ENCODE data around the gene ASTN2.

ASTN2 gene

DNA sequence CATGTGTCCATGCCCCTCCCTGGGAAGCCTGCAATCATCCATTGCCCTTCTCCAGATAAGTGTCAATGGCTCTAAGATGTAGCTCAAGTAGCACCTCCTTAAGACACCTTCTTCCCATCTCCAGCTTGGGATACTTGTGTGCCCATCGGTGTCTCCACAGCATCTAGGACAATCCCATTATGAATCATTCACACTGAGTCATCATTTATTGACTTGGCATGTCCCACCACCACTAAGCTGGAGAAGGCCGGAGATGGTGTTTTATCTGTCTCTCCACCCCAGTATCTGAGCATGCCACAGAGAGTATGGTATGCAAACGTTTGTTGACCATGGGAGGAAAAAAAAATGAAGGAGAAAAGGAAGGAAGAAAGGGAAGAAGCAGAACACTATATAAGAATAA is 385.5 kb downstream of the ASTN2 start:
- no peak for DNase-seq (ENCODE audit: low read depth in 3 of 3, low spot score in 1 of 3)

DNA sequence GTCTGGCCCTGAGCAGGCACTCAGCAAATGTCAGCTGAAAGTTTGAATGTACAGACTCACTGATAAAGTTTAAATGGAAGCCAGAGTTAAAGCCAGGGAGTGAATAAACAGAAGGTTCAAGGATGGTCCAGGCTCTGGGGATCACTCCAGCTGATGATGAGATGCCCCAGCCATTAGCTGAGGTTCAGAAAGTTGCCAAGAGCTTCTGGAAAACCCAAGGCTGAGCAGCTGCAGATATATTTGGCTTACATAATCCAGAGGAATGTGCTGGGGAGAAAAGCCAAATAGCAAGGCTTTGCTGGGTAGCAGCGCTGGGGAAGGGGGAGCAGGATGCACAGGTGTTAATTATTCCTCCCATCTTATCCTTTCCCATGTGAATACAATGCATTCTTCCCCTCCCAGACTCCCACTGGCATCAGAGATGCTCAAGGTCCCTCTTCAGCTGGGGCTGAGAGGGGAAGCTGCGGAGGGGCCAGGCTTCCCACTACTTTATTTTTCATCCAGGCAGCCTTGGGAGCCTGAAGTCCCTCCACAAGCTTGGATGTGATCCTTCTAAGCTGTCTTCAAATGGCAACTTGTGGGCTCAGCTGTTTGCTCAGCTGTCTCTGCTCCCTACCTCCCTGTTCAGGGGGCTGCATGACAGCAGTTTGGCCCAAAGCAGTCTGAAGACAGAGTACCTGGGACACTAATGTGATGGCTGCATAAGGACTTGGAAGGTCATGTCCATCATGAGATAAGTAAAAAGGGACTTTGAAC is 386.6 kb downstream of the ASTN2 start:
- no peak for DNase-seq (ENCODE audit: low read depth in 3 of 3, low spot score in 1 of 3)

DNA sequence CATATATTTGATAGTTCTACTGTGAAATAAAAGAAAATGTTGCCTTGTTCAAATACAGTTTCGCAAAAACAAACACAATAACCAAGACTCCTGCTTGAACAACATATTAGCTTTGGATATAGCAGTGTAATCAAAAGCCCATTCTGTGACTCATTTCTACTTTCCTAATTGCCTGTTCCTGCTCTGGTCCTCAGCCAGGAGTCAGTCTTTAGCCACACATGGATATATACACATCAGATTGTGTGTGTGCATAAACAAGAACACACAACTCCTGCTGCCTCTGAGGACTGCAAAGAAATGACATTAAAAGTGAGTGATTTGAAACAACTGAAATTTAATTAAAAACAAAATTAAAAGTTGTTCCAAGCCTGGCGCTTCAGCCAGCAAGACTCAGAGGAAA is 393.0 kb downstream of the ASTN2 start:
- no peak for DNase-seq (ENCODE audit: low read depth in 3 of 3, low spot score in 1 of 3)

DNA sequence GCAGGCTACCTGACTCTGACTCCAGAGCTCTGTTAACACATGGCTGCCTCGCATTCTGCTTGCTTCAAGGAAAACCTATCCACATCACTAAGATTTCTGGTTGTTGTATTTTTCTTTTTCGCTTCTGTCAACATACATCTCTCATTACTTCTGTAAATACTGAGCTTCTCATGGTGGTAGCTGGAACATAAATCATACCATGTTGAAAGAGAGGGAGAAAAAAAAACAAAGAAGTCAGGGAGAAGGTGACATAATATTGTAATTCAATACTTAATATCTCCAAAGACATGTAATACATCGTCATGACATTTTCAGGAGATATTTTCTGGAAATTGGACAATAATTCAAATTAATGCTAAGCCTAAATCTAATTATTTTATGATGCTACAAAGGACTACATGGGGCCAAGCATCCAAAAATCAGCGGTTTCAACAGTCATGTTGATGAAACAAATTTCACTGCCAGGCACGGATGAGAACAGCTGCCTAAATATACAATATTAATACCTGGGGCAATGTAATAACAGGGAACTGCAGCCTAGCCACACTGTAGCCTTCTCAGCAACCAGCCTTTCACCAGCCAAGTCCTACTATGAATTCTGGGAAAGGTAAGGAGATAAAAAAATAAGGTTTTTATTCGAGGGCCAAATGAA is 395.8 kb downstream of the ASTN2 start:
- no peak for DNase-seq (ENCODE audit: low read depth in 3 of 3, low spot score in 1 of 3)

DNA sequence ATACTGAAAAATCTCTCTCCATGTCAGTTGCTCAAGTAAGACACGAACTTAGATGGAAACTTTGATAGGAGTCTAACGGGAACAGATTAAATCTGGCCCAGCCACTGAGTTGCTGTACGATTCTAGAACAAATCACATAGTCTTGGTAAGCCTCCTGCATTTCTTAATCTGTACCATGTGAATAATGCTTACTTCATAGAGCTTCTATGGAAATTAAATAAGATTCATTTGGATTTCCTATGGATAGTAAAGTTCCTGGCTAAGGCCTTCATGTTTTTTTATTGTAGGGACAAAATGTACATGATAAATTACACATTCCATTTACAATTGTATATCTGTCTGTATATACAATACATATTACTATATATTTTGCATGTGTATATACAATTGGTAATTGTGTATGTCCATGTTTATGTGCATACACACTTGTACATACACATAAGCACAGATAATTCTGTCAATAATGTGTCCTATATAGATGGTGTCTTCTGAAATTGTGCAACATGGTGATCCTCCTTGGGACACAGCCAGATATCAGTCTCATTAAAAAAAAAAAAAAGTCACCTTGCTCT is 397.4 kb downstream of the ASTN2 start:
- DNase-seq (ENCODE audit: low read depth in 3 of 3, low spot score in 1 of 3): no peak

DNA sequence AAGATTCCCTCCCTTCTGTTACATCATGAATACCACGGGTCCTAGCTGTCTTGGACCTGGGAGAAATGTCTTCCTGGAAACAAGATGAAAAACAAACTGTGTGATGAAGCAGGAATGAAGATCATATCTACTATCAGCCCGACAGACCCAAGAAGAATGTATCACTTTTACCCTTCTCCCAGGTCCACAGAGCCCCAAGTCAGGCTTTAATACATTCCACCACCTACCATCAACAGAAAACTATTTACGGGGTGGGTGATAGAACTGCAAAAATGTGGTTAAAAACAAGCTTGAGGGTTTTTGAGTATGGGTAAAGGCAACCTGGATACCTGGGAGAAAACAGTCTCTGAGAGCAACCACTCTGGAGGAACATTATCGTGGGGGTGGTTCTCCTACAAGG is 400.8 kb downstream of the ASTN2 start:
- no peak for DNase-seq (ENCODE audit: low read depth in 3 of 3, low spot score in 1 of 3)

DNA sequence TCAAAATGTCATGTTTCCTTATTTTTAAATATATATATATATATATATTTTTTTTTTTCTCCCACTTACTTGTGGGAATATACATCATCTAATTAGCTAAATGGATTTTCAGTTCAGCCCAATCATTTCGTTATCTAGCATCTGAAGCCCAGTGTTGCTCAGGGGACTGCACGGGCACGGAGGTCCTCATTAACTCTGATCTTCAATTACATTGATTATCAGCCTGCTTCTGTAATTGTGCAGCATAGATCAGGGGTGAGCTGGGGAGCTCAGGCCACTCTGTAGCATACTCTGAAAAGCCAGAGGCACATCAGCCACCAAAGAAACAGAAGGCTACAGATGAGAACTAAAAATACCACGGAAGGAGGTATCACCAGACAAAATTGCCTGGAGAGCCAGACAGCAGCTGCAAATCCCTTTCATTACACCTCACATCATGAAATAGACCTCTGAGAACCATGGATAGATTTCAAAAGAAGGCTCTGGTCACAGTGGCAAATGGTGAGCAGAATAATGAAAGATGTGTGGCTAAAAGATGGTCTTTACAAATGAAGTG is 401.3 kb downstream of the ASTN2 start:
- no peak for DNase-seq (ENCODE audit: low read depth in 3 of 3, low spot score in 1 of 3)

DNA sequence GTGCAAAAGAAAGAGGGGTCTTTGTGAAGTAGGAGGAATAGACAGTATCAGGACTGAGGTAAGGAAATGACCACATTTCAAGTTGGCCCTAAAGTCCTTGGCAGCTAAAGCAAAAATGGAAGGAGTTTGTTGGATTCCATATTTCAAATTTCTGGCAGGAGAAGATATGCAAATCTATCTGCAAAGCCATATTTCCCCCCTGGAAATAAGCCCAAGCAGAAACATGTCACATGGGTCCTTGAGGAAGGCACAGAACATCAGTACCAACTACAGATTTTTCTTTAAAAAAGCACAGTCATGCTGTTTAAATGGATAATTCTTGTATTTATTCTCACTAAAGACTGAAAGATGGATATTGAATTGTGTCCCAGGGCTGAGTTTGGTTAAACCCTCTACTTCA is 404.8 kb downstream of the ASTN2 start:
- DNase-seq (ENCODE audit: low read depth in 3 of 3, low spot score in 1 of 3): no peak

DNA sequence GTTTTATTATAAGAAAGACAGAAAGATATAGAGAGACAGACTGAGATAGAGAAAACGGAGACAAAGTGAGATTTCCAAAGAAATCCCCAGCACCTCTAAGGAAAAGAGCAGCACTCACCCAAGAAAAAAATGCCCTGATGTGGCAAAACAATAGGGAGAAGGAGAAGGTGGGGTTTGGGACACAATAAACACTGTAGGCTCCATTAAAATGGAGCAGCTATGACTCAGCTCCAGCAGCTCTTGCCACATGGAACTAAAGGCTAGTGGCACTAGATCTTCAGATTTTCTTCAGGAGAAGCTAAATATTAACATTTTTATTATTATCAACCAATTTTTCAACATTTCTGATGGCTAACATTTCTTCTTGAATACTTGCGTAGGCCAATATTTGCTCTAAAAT is 406.0 kb downstream of the ASTN2 start:
- DNase-seq (ENCODE audit: low read depth in 3 of 3, low spot score in 1 of 3): no peak

DNA sequence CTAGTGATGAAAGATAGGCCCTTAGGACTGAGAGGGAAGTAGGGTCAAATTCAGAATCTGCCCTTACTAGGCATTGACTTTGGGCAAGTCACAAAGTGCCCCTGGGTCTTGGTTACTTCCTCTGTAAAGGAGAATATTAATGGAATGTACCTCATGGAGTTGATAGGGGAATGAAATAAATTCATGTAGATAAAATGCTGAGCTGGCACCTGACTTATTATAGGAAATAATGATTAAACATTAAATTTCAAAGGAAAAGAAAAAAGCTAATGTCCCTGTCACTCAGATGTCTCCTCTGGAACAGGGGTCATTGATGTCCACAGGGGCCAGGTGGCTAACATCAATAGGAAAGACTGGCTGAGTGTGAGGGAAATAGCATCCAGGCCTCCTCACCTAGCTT is 406.4 kb downstream of the ASTN2 start:
- no peak for DNase-seq (ENCODE audit: low read depth in 3 of 3, low spot score in 1 of 3)

DNA sequence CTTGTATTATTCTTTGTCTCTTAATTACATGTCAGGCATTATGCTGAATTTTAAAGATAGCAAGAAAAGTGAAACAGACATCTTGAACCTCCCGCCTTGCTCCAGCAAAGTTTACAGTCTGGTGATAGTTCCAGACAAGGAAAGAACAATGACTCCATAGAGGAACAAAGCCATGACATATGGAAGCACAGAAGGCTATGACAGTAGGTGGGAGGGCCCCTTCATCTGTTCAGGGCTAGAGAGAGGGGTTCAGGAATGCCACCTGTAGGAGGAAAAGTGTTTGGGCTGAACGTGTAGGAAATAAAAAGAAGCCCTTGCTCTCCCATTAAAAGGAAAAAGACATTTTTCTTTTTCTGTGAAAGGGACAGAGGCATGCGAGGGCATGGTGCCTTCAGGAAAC is 412.2 kb downstream of the ASTN2 start:
- no peak for DNase-seq (ENCODE audit: low read depth in 3 of 3, low spot score in 1 of 3)

DNA sequence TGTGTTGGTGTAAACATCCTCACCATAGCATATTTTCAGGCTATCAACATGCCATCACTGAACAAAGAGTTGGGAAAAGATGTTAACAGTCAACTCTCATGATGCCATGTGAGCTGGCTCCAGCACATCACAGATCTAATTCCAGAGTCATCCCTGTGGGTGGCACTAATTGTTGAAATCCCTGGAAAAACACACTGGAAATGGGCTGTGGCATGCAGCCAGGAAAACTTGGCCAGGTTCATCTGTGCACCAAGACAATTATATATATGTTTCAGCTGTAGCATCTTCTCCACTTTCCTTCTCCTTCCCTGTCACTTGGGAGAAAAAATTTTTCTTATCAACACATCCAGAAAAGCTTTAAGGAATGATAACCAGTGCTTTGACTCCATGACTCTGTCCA is 414.0 kb downstream of the ASTN2 start:
- DNase-seq (ENCODE audit: low read depth in 3 of 3, low spot score in 1 of 3): no peak

DNA sequence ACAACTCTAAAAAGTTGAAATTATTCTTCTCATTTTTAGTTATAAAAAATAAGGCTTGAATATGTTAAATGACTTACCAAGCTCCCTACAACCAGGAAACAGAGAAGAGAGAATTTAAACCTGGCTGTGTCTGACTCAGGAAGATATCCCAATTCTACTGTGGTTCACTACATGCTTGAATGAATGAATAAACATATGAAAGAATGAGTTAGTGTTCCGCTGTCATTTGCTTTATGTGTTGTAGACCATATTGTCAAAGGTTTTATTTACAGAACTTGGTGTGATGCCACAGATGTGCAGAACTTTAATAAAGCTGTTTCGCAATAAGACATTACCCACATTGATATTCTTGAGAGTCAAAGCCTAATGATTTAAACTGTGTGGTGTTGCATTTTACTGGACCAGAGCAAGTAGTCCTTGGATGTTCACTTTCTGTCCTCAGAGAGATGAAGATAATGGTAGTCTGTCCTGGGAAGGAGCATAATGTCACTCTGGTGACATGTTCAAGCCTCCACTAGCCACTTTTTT is 414.6 kb downstream of the ASTN2 start:
- DNase-seq (ENCODE audit: low read depth in 3 of 3, low spot score in 1 of 3): no peak

DNA sequence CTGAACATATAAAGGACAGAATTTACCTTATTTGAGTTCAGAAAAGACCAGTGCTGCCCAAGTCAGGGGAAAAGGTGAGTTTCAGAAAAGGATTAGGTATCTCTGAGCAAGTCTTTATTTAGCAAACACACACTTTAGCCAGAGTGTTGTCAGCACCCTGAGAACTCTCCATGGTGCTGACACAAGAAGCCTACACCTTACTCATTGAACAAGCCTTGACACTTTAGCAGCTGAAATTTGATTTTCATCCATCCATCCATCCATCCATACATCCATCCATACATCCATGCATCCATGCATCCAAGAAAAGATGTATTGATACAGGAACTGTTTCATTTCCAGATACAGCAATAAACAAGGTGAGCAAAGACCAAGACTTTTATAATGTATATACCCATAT is 416.6 kb downstream of the ASTN2 start:
- no peak for DNase-seq (ENCODE audit: low read depth in 3 of 3, low spot score in 1 of 3)

DNA sequence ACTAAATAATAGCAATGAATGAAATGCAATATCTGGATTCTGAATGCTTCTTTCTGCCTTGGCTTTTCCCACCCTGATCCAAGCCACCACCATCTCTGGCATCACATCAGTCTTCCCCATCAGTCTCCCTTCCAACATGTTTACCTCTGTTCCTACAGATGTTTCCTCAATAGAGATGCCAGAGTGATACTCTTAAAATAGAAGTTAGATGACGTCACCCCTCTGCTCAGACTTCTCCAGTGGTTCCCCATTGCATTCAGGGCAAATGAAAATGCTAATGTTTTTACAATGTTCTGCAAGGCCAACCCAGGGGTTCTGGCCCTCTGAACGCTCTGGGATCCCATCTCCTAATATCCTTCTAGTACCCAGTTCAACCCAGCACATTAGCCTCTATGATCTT is 422.0 kb downstream of the ASTN2 start:
- DNase-seq (ENCODE audit: low read depth in 3 of 3, low spot score in 1 of 3): no peak

DNA sequence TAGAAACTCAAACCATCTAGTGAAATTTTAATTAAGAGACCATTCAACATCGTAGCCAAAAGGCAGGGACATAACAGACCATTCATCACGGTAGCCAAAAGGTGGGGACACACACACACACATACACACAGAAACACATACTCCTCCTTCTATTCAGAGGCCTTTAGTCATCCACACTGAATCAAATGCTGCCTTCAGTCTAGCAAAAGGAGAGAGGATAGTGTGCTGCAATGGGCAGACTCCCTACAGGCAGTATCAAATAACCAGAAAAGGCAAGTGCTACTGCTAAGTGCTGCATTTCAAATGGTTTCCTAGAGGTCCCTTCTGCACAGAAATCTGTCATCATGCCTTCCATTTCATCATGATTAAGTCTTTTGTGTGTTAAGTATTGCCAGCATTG is 423.8 kb downstream of the ASTN2 start:
- DNase-seq (ENCODE audit: low read depth in 3 of 3, low spot score in 1 of 3): no peak

DNA sequence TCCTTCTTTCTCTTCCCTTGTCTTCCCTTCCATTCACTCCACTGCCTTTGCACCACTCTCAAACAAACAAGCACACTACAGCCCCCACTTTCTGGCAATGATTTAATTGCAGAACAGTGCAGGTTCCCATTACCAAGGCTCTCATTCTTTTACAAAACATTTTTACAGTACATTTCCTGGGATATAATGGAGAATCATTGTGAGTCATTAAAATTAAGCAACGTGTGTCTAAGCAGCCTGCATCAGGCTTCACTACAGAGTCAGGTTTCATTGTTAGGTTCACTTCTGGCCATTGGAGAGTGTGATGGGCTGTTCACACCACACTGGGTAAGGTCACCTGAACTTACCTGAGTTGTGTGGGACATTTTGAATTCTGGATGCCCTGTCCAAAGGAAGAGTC is 424.3 kb downstream of the ASTN2 start:
- no peak for DNase-seq (ENCODE audit: low read depth in 3 of 3, low spot score in 1 of 3)

DNA sequence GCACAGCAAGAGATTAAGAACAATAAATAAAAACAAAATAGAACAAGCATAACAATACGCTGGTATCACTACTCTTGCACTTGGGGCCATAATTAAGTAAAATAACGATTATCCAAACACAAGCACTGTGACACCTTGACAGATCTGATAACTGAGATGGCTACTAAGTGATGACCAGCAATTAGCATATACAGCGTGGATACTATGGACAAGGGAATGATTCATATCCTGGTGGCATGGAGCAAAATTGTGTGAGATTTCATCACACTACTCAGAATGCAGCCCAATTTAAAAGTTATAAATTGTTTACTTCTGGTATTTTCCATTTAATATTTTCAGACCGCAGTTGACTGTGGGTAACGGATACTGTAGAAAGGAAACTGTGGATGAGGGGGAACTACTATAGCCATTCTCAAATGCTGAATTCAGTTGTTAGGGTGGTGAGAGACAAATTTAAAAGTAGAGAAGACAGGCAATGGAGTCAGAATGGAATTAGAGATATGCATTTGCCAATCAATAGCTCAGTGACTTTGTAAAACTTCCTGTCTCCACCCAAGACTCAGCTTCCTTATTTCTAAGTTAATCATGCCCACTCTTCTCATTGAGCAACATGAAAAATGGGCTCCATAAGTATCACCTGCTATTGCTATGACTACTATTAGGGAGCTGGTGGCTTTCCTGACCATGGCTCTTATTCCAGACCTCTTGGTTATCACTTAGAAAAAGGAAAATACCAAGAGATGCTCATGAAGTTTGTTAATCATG is 427.0 kb downstream of the ASTN2 start:
- no peak for DNase-seq (ENCODE audit: low read depth in 3 of 3, low spot score in 1 of 3)

DNA sequence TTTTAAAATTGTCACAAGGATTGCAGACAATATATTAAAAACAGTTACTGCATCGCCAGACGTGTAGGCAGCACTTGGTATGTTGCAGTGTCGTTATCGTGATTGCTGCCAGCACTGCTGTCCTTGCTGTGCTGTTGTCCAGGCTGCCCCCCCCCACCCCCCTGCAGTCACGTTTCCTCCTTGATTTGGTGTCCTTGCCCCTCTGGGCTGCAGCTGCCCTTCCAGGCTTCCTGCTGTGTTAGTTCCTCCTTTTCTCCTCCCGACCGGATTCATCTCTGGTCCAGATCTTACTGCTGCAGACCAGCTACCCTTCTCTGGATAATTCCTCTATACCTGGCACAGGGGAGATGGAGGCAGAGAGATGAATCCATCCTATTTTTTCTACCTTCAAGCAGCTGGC is 428.8 kb downstream of the ASTN2 start:
- no peak for DNase-seq (ENCODE audit: low read depth in 3 of 3, low spot score in 1 of 3)

DNA sequence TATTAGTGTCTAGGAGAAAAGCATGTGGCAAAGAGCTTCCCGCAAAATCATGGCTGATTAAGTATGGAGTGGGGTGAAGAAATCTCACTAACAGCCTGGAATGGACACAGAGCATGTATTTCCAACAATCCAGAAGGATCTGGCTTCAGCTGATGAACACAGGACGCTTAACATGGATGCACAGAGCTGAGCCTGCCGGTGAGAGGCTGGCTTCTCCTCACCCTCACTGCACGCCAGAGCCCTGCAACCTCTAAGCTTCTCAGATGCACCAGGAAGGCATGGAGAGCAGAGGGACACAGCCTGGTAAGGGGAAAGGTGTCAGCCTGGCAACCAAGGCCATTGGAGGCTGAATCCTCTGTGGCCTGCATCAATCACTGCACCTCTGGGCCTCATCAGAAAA is 429.3 kb downstream of the ASTN2 start:
- DNase-seq (ENCODE audit: low read depth in 3 of 3, low spot score in 1 of 3): no peak

DNA sequence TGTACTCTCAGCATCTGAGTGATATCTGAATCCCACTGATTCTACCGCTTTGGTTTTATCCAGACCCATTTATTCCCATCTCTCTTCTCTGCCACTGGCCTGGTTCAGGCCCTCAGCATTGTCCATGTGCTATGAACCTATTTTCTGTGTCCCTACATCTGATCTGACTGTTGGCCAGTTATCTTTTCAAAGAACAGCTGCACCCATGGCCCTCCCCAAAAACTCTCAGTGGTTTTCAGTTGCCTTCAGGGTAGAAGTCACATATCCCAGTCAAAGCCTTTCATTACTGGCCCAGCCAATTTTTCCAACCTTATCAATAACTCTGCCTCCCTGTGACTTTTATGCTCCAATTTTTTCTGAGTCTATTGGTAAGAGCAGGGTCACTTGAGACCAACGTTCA is 430.7 kb downstream of the ASTN2 start:
- no peak for DNase-seq (ENCODE audit: low read depth in 3 of 3, low spot score in 1 of 3)
